ACHN (cell line): Measurements from ENCODE around the gene OCA2.
"Not testable (repeated sequence)": the region's sequence is repeated elsewhere in the genome, so short reads cannot be mapped to it uniquely, and the experiment has no call there.

Source experiments
- DNase-seq: peaks from one replicate; pipeline ENCODE4 v3.0.0-alpha.2; 2015
- in situ Hi-C: cut with HindIII; loops from 2 replicates; pipeline ENCODE4 v1.10.0; 2017; ENCODE audit warnings: low sequenced_read_pairs, low pct_ligation_motif_present, low pct_unique_long_range_greater_than_20kb

Gene OCA2

GRCh38 chr15:27796405-27797320 lies 302.5 kb downstream of the OCA2 start:
- in situ Hi-C loops = no loop called here
- DNase-seq = no peak

GRCh38 chr15:27792756-27793264 lies 306.3 kb downstream of the OCA2 start:
- in situ Hi-C loops = no loop called here
- no peak for DNase-seq

- in situ Hi-C loops = no loop called here
- DNase-seq = no peak
Observed at GRCh38 chr15:27790270-27790669, 308.8 kb downstream of the OCA2 start.

- DNase-seq = no peak
- in situ Hi-C loops = no loop called here
Observed at GRCh38 chr15:27787931-27788330, 311.2 kb downstream of the OCA2 start.

GRCh38 chr15:27784107-27784506 lies 315.0 kb downstream of the OCA2 start:
- in situ Hi-C loops = no loop called here
- DNase-seq = no peak

GRCh38 chr15:27783678-27784077 lies 315.4 kb downstream of the OCA2 start:
- in situ Hi-C loops = no loop called here
- no peak for DNase-seq

GRCh38 chr15:27782125-27782524 lies 317.0 kb downstream of the OCA2 start:
- in situ Hi-C loops = no loop called here

GRCh38 chr15:27776501-27776900 lies 322.6 kb downstream of the OCA2 start:
- no peak for DNase-seq
- in situ Hi-C loops = no loop called here

More at GRCh38 chr15:27782125-27782524, 317.0 kb downstream of the OCA2 start:
- no peak for DNase-seq

GRCh38 chr15:27774638-27775037 lies 324.5 kb downstream of the OCA2 start:
- in situ Hi-C loops = no loop called here
- DNase-seq = no peak

- in situ Hi-C loops = no loop called here
- no peak for DNase-seq
Observed at GRCh38 chr15:27774191-27774590, 324.9 kb downstream of the OCA2 start.

GRCh38 chr15:27771892-27772291 lies 327.2 kb downstream of the OCA2 start:
- in situ Hi-C loops = no loop called here
- DNase-seq = no peak

- no peak for DNase-seq
- in situ Hi-C loops = no loop called here
Observed at GRCh38 chr15:27770769-27771554, 328.2 kb downstream of the OCA2 start.

- in situ Hi-C loops = no loop called here
- no peak for DNase-seq
Observed at GRCh38 chr15:27770086-27770607, 329.0 kb downstream of the OCA2 start.

- DNase-seq = no peak
- in situ Hi-C loops = no loop called here
Observed at GRCh38 chr15:27769652-27770051, 329.5 kb downstream of the OCA2 start.

GRCh38 chr15:27768732-27769475 lies 330.2 kb downstream of the OCA2 start:
- in situ Hi-C loops = no loop called here
- DNase-seq = no peak

GRCh38 chr15:27767918-27768640 lies 331.0 kb downstream of the OCA2 start:
- in situ Hi-C loops = no loop called here
- DNase-seq = no peak

GRCh38 chr15:27767430-27767829 lies 331.7 kb downstream of the OCA2 start:
- in situ Hi-C loops, DNase-seq: not testable (repeated sequence)

GRCh38 chr15:27764339-27764738 lies 334.8 kb downstream of the OCA2 start:
- in situ Hi-C loops = no loop called here
- no peak for DNase-seq
